Hair follicle dermal papilla cell (primary cell): ENCODE measurements around the gene TMEM123. TPM values are rescaled to one million over a fixed set of nuclear protein-coding genes. Genes with fewer than 3 reads are reported as not detected.

Experiments used
- total RNA-seq: library from RNA; depleted of rRNA; stranded (reverse); fragments of >200 nt; gene quantifications from 2 replicates; pipeline ENCODE4 v1.2.3, GENCODE V29; 2012

Gene TMEM123, protein sequence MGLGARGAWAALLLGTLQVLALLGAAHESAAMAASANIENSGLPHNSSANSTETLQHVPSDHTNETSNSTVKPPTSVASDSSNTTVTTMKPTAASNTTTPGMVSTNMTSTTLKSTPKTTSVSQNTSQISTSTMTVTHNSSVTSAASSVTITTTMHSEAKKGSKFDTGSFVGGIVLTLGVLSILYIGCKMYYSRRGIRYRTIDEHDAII
- 72.1 and 82.1 TPM in 2 replicates for total RNA-seq

GRCh38 chr11:102452461-102453301, at the start of gene TMEM123:
TMEM123 (minus strand) TSS chr11:102452765; CDS start chr11:102452623, 142 bp downstream.

GRCh38 chr11:102346748-102347461, 105.7 kb downstream of the TMEM123 start, which contains the start of gene BIRC2:
BIRC2 (plus strand) TSS chr11:102347214; CDS start chr11:102349855, 2,641 bp downstream.

Other genes with a start within 250 kb of the TMEM123 start
- gene BIRC3, start 135.3 kb downstream of the TMEM123 start, total RNA-seq: 1.1 and 1.8 TPM in 2 replicates
- gene BIRC2, start 105.6 kb downstream of the TMEM123 start, total RNA-seq: 59.4 and 77.9 TPM in 2 replicates
- not detected in 2 replicates for gene MMP7, start 78.0 kb upstream of the TMEM123 start, total RNA-seq
- gene MMP20, start 172.6 kb upstream of the TMEM123 start, total RNA-seq: not detected in 2 replicates